Measurements from ENCODE around the gene RALGPS2.

DNA sequence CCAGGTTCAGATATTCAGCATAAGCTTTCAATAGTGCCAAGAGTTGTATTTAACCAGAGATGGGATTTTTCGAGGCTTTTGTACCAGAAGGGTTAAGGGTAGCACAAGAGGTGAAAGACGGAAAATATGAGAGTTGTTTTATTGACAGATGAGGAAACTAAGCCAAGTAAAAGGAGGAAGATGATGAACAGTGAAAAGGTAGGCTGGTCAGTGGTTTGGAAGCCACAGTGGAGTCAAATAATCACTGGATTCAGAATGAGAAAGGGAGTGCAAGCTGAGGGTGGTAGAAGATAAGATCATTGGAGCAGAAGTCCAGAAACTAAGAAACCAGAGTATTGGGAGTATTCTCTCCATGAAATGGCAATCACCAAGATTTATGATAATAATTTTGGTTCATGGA is 100.1 kb downstream of the RALGPS2 start:
- TF ChIP-seq EP300 (IDR thresholded peaks at IDR 0.05), result no peak
- no peak for TF ChIP-seq CTCF (IDR thresholded peaks at IDR 0.05)
- TF ChIP-seq POLR2A (IDR thresholded peaks at IDR 0.05), result no peak
- TF ChIP-seq POLR2AphosphoS5 (IDR thresholded peaks at IDR 0.05), result no peak
